OCI-LY3 (cell line): ENCODE results near the gene BCAP31.

ENCODE experiments used
- EZH2phosphoT487 ChIP-seq: fragments of 200-600 bp; shearing (Covaris generic); IDR thresholded peaks from 2 replicates; pipeline ENCODE4 v1.6.1; 2018; ENCODE audit warnings: antibody characterized with exemption, mixed run types, low read depth
- TF ChIP-seq, protein P1 (sequence below): fragments of 200-600, 300-600 bp; sonication (generic); IDR thresholded peaks from 2 replicates; pipeline ENCODE4 v1.5.1; 2014; ENCODE audit warnings: antibody characterized with exemption, low read length, low read depth

DNA sequence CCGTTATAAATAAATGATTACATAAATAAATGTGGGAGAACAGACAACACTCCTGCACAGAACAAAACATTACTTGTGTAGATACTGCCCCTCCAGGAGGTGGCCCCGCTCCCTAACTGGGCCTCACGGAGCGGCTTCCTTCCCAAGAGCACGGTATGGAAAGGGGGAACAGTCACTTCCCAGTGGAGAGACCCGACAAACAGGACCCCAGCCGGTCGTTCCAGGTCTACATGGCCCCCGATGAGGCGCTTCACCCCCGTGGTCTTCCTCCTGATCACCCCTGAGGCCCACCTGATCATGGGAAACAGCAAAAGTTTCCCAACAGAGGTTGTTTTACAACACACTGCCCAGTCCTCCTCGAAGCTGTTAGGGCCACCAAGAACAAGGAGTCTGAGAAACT is 43.0 kb downstream of the BCAP31 start:
- TF ChIP-seq, protein P1, sequence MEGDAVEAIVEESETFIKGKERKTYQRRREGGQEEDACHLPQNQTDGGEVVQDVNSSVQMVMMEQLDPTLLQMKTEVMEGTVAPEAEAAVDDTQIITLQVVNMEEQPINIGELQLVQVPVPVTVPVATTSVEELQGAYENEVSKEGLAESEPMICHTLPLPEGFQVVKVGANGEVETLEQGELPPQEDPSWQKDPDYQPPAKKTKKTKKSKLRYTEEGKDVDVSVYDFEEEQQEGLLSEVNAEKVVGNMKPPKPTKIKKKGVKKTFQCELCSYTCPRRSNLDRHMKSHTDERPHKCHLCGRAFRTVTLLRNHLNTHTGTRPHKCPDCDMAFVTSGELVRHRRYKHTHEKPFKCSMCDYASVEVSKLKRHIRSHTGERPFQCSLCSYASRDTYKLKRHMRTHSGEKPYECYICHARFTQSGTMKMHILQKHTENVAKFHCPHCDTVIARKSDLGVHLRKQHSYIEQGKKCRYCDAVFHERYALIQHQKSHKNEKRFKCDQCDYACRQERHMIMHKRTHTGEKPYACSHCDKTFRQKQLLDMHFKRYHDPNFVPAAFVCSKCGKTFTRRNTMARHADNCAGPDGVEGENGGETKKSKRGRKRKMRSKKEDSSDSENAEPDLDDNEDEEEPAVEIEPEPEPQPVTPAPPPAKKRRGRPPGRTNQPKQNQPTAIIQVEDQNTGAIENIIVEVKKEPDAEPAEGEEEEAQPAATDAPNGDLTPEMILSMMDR, result no peak
- no peak for TF ChIP-seq EZH2phosphoT487
